H9 (cell line): ENCODE results near the gene TDRD7. TPM values are rescaled to one million over a fixed set of nuclear protein-coding genes. Genes with fewer than 3 reads are reported as not detected.
A peak's percentile ranks its signal among the peaks of the same experiment; 100 is the strongest.

ENCODE experiments used
- DNase-seq: peaks from one replicate; pipeline ENCODE4 v3.0.0-alpha.2; 2017
- H2AFZ ChIP-seq: one replicate; pipeline ENCODE4 v1.6.1; 2013; ENCODE audit warnings: mild to moderate bottlenecking, low read length, control low read depth, moderate library complexity
- H2AK5ac ChIP-seq: 2 replicates; pipeline ENCODE4 v1.6.1; 2013; ENCODE audit warnings: low read length, control low read depth, mixed read lengths; ENCODE audit not compliant: insufficient read length
- H2BK120ac ChIP-seq: one replicate; pipeline ENCODE4 v1.6.1; 2013; ENCODE audit warnings: low read depth, mild to moderate bottlenecking, low read length, control low read depth, inconsistent platforms; ENCODE audit not compliant: poor library complexity, severe bottlenecking
- H2BK12ac ChIP-seq: 2 replicates; pipeline ENCODE4 v1.6.1; 2013; ENCODE audit warnings: low read length, control low read depth, mixed read lengths, low read depth; ENCODE audit not compliant: insufficient read length
- H2BK15ac ChIP-seq: 2 replicates; pipeline ENCODE4 v1.6.1; 2013; ENCODE audit warnings: low read depth, low read length, control low read depth
- H2BK20ac ChIP-seq: one replicate; pipeline ENCODE4 v1.6.1; 2013; ENCODE audit warnings: low read depth, mild to moderate bottlenecking, low read length, control low read depth, inconsistent platforms; ENCODE audit not compliant: poor library complexity, severe bottlenecking
- H2BK5ac ChIP-seq: 2 replicates; pipeline ENCODE4 v1.6.1; 2013; ENCODE audit warnings: low read length, control low read depth, mixed read lengths; ENCODE audit not compliant: insufficient read length
- H3K14ac ChIP-seq: 2 replicates; pipeline ENCODE4 v1.6.1; 2013; ENCODE audit warnings: low read length, control low read depth; ENCODE audit not compliant: insufficient read depth
- H3K18ac ChIP-seq: 2 replicates; pipeline ENCODE4 v1.6.1; 2013; ENCODE audit warnings: low read depth, mild to moderate bottlenecking, mixed read lengths, low read length, control low read depth; ENCODE audit not compliant: insufficient read length
- H3K23ac ChIP-seq: 2 replicates; pipeline ENCODE4 v1.6.1; 2013; ENCODE audit warnings: low read length, control low read depth, mixed read lengths, low read depth; ENCODE audit not compliant: insufficient read length
- H3K23me2 ChIP-seq: 2 replicates; pipeline ENCODE4 v1.6.1; 2013; ENCODE audit warnings: low read depth, mild to moderate bottlenecking, mixed read lengths, low read length, control low read depth; ENCODE audit not compliant: insufficient read length, poor library complexity, severe bottlenecking
- H3K27ac ChIP-seq: 2 replicates; pipeline ENCODE4 v1.5.1; 2013; ENCODE audit warnings: low read length, control low read depth, mixed read lengths, low read depth; ENCODE audit not compliant: insufficient read length
- H3K27me3 ChIP-seq: 2 replicates; pipeline ENCODE4 v1.6.1; 2013; ENCODE audit warnings: low read length, control low read depth, inconsistent platforms; ENCODE audit not compliant: insufficient read depth
- H3K4ac ChIP-seq: 2 replicates; pipeline ENCODE4 v1.6.1; 2013; ENCODE audit warnings: low read depth, mild to moderate bottlenecking, control low read depth, inconsistent platforms, low read length, moderate library complexity
- H3K4me1 ChIP-seq: 2 replicates; pipeline ENCODE4 v1.6.1; 2013; ENCODE audit warnings: low read length, control low read depth, inconsistent platforms; ENCODE audit not compliant: insufficient read depth
- H3K4me2 ChIP-seq: 2 replicates; pipeline ENCODE4 v1.6.1; 2013; ENCODE audit warnings: low read length, control low read depth, mixed read lengths; ENCODE audit not compliant: insufficient read length, insufficient read depth
- H3K56ac ChIP-seq: 2 replicates; pipeline ENCODE4 v1.6.1; 2013; ENCODE audit warnings: low read depth, mild to moderate bottlenecking, mixed read lengths, low read length, control low read depth; ENCODE audit not compliant: insufficient read length
- H3K79me1 ChIP-seq: 2 replicates; pipeline ENCODE4 v1.6.1; 2013; ENCODE audit warnings: low read depth, mild to moderate bottlenecking, moderate library complexity, low read length, control low read depth, inconsistent platforms; ENCODE audit not compliant: insufficient read depth, poor library complexity, severe bottlenecking
- H3K79me2 ChIP-seq: 2 replicates; pipeline ENCODE4 v1.6.1; 2013; ENCODE audit warnings: low read length, control low read depth, inconsistent platforms; ENCODE audit not compliant: insufficient read depth
- H3K9ac ChIP-seq: 2 replicates; pipeline ENCODE4 v1.6.1; 2013; ENCODE audit warnings: low read length, control low read depth, mixed read lengths; ENCODE audit not compliant: insufficient read length; ENCODE audit errors: extremely low read depth
- H3K9me3 ChIP-seq: one replicate; pipeline ENCODE4 v1.6.1; 2013; ENCODE audit warnings: low read depth, low read length, inconsistent platforms; ENCODE audit not compliant: control insufficient read depth
- H3T11ph ChIP-seq: one replicate; pipeline ENCODE4 v1.6.1; 2013; ENCODE audit warnings: mild to moderate bottlenecking, low read length, control low read depth, inconsistent platforms
- H4K20me1 ChIP-seq: one replicate; pipeline ENCODE4 v1.6.1; 2013; ENCODE audit not compliant: control insufficient read depth, insufficient read length, insufficient read depth
- H4K5ac ChIP-seq: 2 replicates; pipeline ENCODE4 v1.6.1; 2013; ENCODE audit warnings: low read depth, mild to moderate bottlenecking, mixed read lengths, low read length, control low read depth; ENCODE audit not compliant: insufficient read length
- H4K8ac ChIP-seq: replicated peaks from 2 replicates; pipeline ENCODE4 v1.6.1; 2013; ENCODE audit warnings: low read length, control low read depth, mixed read lengths, low read depth; ENCODE audit not compliant: insufficient read length
- H4K91ac ChIP-seq: 2 replicates; pipeline ENCODE4 v1.6.1; 2013; ENCODE audit warnings: low read depth, mild to moderate bottlenecking, moderate library complexity, mixed read lengths, low read length, control low read depth; ENCODE audit not compliant: insufficient read length
- H3K27ac Mint-ChIP-seq, 3 experiments: 2 replicates in 2 of 3; 3 replicates in 1 of 3; pipeline ENCODE4 v1.8.0; 2020 to 2021; ENCODE audit warnings: mixed read lengths in 3 of 3, mild to moderate bottlenecking in 1 of 3, moderate library complexity in 1 of 3
- H3K27me3 Mint-ChIP-seq: 2 replicates; pipeline ENCODE4 v1.8.0; 2021; ENCODE audit warnings: low read depth, mild to moderate bottlenecking, moderate library complexity, mixed read lengths
- H3K36me3 Mint-ChIP-seq, 3 experiments: 2 replicates in 2 of 3; 3 replicates in 1 of 3; pipeline ENCODE4 v1.8.0; 2020 to 2021; ENCODE audit warnings: low read depth in 3 of 3, mixed read lengths in 3 of 3; ENCODE audit not compliant: insufficient read depth in 1 of 3
- H3K4me1 Mint-ChIP-seq, 2 experiments: 2 replicates each; pipeline ENCODE4 v1.8.0; 2020; ENCODE audit warnings: mixed read lengths in 2 of 2
- H3K4me3 Mint-ChIP-seq, 2 experiments: 2 replicates in 1 of 2; 3 replicates in 1 of 2; pipeline ENCODE4 v1.8.0; 2020 to 2021; ENCODE audit warnings: mild to moderate bottlenecking in 2 of 2, mixed read lengths in 2 of 2, moderate library complexity in 1 of 2
- H3K9me3 Mint-ChIP-seq, 2 experiments: 2 replicates in 1 of 2; 3 replicates in 1 of 2; pipeline ENCODE4 v1.8.0; 2020; ENCODE audit warnings: mild to moderate bottlenecking in 2 of 2, mixed read lengths in 2 of 2, moderate library complexity in 1 of 2
- WGBS: extraction: QIAGEN DNeasy Blood & Tissue Kit; methylation state at CpG from one replicate; pipeline ENCODE4 v1.1.7; 2013; ENCODE audit warnings: missing lambda C conversion rate, low lambda C conversion rate, mixed read lengths; ENCODE audit not compliant: insufficient read length; ENCODE audit errors: extremely low coverage; 5-methylcytosine and 5-hydroxymethylcytosine counted together
- total RNA-seq: library from RNA; stranded (reverse); gene quantifications from 2 replicates; pipeline ENCODE4 v1.2.1, GENCODE V29; 2021
- TF ChIP-seq, protein P1 (sequence below): fragments of 200-600 bp; sonication (generic); conservative IDR thresholded peaks from 3 replicates; pipeline ENCODE4 v1.8.0; 2021; ENCODE audit warnings: antibody characterized with exemption, mild to moderate bottlenecking

TDRD7 gene
- total RNA-seq, 1 experiment from 2014 or later: 5.1 TPM

DNA sequence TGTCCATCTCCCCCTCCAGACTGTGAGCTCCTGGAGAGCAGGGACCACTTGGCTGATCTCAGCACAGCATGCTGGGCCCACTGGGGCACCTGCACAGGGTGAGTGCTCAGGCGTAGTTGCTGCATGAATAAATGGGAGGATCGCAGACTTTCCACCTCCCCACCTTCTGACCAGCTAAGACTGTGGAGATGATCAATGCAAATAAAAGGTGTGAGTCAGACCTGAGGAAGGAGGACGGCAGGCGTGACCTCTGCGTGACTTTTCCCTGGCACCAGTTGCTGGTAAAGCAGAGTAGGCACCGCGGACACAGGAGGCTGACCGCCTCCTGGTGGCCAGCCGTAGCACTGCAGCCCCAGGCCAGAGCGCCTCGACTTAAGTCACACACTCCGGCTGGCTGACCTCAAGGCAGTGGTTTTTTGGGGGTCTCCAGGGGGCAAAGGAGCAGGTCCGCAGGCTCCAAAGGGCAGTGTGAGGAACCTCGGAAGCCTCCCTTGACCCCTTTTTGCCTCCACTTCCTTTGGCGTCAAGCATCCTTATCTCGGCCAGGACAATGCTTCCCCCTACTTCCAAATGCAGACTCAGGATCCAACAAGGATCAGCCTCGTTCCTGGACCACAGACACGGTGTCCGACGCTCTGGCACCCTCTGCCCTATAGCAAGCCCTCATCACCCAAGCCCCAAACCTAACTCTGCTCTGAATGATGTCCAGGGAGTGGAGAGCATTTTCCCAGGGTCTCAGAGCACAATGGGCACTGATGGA lies 12.7 kb upstream of the TDRD7 start:
- peaks cover 9 to 16% of the 10 kb centered on the region in 2 experiments for H3K9me3 Mint-ChIP-seq

More for the DNA sequence above, 12.7 kb upstream of the TDRD7 start:
- no peak overlapping the region for H4K5ac ChIP-seq
- Mint-ChIP-seq H3K4me3 (no peak overlapping the region), H3K36me3 (peaks cover 5 to 14% (median 8%) of the 10 kb centered on the region in 3 experiments), H3K4me1 (peaks cover 5% of the 10 kb centered on the region in 2 experiments), H3K27ac (no peak overlapping the region), H3K27me3 (peaks cover 10% of the 10 kb centered on the region)
- H4K20me1 ChIP-seq: no peaks in the 10 kb centered on the region
- H3K23ac ChIP-seq: no peak overlapping the region
- H3K23me2 ChIP-seq: no peaks in the 10 kb centered on the region
- no peak overlapping the region for H2BK120ac ChIP-seq
- H4K8ac ChIP-seq: no peak overlapping the region
- TF ChIP-seq, protein P1, sequence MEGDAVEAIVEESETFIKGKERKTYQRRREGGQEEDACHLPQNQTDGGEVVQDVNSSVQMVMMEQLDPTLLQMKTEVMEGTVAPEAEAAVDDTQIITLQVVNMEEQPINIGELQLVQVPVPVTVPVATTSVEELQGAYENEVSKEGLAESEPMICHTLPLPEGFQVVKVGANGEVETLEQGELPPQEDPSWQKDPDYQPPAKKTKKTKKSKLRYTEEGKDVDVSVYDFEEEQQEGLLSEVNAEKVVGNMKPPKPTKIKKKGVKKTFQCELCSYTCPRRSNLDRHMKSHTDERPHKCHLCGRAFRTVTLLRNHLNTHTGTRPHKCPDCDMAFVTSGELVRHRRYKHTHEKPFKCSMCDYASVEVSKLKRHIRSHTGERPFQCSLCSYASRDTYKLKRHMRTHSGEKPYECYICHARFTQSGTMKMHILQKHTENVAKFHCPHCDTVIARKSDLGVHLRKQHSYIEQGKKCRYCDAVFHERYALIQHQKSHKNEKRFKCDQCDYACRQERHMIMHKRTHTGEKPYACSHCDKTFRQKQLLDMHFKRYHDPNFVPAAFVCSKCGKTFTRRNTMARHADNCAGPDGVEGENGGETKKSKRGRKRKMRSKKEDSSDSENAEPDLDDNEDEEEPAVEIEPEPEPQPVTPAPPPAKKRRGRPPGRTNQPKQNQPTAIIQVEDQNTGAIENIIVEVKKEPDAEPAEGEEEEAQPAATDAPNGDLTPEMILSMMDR: peak; percentile 97
- H2AFZ ChIP-seq: no peak overlapping the region
- no peak overlapping the region for H2BK5ac ChIP-seq
- no peaks in the 10 kb centered on the region for H3K9me3 ChIP-seq
- DNase-seq: peak; percentile 86
- H3K27me3 ChIP-seq: no peaks in the 10 kb centered on the region
- no CpG with 5 or more reads among the region's 20 CpGs for WGBS
- no peak overlapping the region for H3T11ph ChIP-seq
- H3K79me2 ChIP-seq: no peaks in the 10 kb centered on the region
- no peaks in the 10 kb centered on the region; the same call in 1 of the 2 replicates for H3K4me1 ChIP-seq
- H2BK20ac ChIP-seq: no peak overlapping the region
- no peak overlapping the region for H2BK12ac ChIP-seq
- no peak overlapping the region for H3K18ac ChIP-seq
- no peak overlapping the region for H3K27ac ChIP-seq
- no peak overlapping the region for H3K56ac ChIP-seq
- no peak overlapping the region for H3K4ac ChIP-seq
- no peak overlapping the region for H3K14ac ChIP-seq
- no peak overlapping the region for H3K9ac ChIP-seq
- H4K91ac ChIP-seq: no peak overlapping the region
- H3K4me2 ChIP-seq: no peak overlapping the region
- H3K79me1 ChIP-seq: no peaks in the 10 kb centered on the region
- H2BK15ac ChIP-seq: no peak overlapping the region
- H2AK5ac ChIP-seq: no peak overlapping the region
